ENCODE measurements around the gene NSRP1. TPM values are rescaled to one million over a fixed set of nuclear protein-coding genes. Genes with fewer than 3 reads are reported as not detected.

Gene NSRP1
- total RNA-seq, 1 donor = 7.8 TPM

Small RNAs within 50 kb of the gene (small RNA-seq; reads per million reads assigned to genes)
- gene AC104984.5 = not detected

Other genes with a start within 250 kb of the NSRP1 start
- gene SSH2, start 186.6 kb upstream of the NSRP1 start, total RNA-seq = 19.7 TPM
- 0.27 TPM for gene EFCAB5, start 175.2 kb upstream of the NSRP1 start, total RNA-seq
- under 0.01 TPM for gene SLC6A4, start 118.9 kb downstream of the NSRP1 start, total RNA-seq
- gene BLMH, start 175.1 kb downstream of the NSRP1 start, total RNA-seq = 50.6 TPM
- not detected for gene TMIGD1, start 217.2 kb downstream of the NSRP1 start, total RNA-seq